Rectal smooth muscle tissue (tissue), 1 donor: ENCODE data around the gene MACROD2.

Source experiments
- H3K27ac ChIP-seq: one replicate; pipeline ENCODE4 v1.7.0; 2013; ENCODE audit warnings: low read depth, low read length, inconsistent platforms
- H3K27me3 ChIP-seq: one replicate; pipeline ENCODE4 v1.7.0; 2013; ENCODE audit warnings: low read length; ENCODE audit not compliant: control insufficient read depth, insufficient read depth
- H3K36me3 ChIP-seq: one replicate; pipeline ENCODE4 v1.7.0; 2013; ENCODE audit warnings: low read length; ENCODE audit not compliant: control insufficient read depth, insufficient read depth
- H3K4me1 ChIP-seq: one replicate; pipeline ENCODE4 v1.7.0; 2013; ENCODE audit warnings: low read length; ENCODE audit not compliant: control insufficient read depth, insufficient read depth
- H3K4me3 ChIP-seq: one replicate; pipeline ENCODE4 v1.7.0; 2013; ENCODE audit warnings: low read length
- H3K9ac ChIP-seq: one replicate; pipeline ENCODE4 v1.7.0; 2013; ENCODE audit warnings: low read length

Gene MACROD2

DNA sequence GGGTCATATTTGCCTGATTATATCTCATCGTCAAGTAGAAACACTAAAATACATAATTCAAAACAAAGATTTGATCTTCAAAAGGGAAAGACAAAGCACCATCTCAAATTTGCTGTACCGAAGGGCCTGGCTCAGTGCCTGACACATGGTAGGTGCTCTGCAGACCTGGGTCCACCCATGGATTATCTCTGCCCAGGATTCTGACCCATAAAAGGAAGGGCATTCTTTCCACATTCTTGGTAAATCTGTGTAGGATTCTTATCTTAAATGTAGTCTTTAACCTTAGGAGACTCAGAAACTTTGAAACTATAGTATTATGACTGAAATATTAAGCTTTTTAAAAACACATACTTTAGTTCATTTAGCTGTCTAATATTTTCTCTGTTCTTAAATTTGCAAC lies 616.2 kb downstream of the MACROD2 start:
- Histone ChIP-seq H3K27me3 (no peaks in the 10 kb centered on the region), H3K4me1 (no peaks in the 10 kb centered on the region), H3K27ac (no peak overlapping the region), H3K36me3 (no peaks in the 10 kb centered on the region), H3K9ac (no peak overlapping the region), H3K4me3 (no peak overlapping the region)

DNA sequence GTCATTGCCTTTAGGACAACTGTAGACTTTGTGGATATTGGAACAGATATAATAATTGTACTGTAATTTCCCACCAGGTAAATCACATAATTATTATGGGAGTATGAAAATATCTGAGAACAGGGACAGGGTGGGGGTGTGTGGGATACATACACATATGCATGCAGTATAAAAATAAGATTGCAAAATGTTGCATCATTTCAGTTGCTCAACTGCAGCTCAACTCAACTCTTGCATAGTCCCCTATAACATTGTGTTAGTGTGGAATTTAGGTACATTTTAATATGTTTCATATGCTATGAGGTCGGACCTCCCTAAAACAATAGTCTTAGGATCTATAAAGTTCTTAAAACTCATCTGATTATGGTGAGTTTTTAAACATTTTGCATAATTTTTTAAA lies 617.1 kb downstream of the MACROD2 start:
- Histone ChIP-seq H3K4me3 (no peak overlapping the region), H3K4me1 (no peaks in the 10 kb centered on the region)

DNA sequence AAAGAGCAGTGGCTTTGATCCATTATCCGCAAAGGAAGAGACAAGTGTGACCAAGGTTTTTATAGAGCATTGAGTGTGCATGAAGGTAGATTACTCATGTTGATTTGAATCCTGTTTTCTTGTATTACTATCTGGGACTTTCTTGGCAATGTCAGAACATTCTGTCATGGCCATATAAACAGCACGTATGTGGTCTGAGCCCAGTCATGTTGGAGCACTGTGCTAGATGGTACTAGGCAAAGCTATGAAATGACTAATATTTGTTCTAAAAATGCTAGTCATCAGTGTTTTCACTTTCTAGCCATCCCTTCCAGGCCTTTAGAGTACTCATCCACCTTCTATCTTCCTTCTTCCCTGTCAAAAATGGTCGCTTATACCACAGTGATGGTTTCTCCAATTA lies 620.7 kb downstream of the MACROD2 start:
- no peak overlapping the region for H3K4me3 ChIP-seq
- no peaks in the 10 kb centered on the region for H3K4me1 ChIP-seq
- H3K36me3 ChIP-seq = no peaks in the 10 kb centered on the region
- H3K9ac ChIP-seq = no peak overlapping the region
- no peak overlapping the region for H3K27ac ChIP-seq
- H3K27me3 ChIP-seq = no peaks in the 10 kb centered on the region

More for the DNA sequence above, 617.1 kb downstream of the MACROD2 start:
- Histone ChIP-seq H3K27ac (no peak overlapping the region), H3K9ac (no peak overlapping the region), H3K36me3 (no peaks in the 10 kb centered on the region), H3K27me3 (no peaks in the 10 kb centered on the region)

DNA sequence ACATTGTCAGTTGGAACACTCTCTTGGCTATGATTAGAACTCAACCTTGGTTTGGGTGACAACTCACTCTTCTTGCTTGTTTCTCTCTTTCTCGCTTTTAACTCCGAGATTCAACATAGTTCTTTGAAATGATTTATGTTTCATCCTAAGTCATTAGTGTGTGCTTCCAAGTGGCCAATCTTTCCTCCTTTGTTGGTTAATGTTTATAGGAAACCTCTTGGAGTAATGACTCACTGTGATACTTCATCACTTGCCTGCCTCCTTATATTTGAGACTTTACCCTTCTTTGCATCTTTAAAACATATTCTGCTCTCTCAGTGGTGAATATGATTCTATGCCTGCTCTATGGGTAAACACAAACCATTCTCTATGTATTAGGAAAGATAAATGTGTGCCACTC lies 621.8 kb downstream of the MACROD2 start:
- Histone ChIP-seq H3K4me1 (no peaks in the 10 kb centered on the region), H3K27ac (no peak overlapping the region), H3K9ac (no peak overlapping the region)

DNA sequence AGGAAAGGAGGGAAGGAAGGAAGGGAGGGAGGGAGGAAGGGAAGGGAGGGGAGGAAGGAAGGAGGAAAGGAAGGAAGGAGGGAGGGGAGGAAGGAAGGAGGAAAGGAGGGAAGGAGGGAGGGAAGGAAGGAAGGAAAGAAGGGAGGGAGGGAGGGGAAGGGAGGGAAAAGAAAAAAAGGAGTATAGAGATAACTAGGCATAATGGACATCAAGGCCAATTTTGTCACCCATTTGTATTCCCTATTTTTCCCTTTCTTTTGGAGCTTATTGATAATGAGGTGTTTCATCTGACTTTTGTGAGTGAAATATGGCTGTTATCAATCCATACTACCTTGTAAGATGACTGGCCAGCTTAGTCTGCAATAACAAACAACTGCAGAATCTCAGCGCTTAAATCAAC lies 624.1 kb downstream of the MACROD2 start:
- no peaks in the 10 kb centered on the region for H3K4me1 ChIP-seq
- no peak overlapping the region for H3K4me3 ChIP-seq
- H3K27me3 ChIP-seq = no peaks in the 10 kb centered on the region
- H3K27ac ChIP-seq = no peak overlapping the region
- no peaks in the 10 kb centered on the region for H3K36me3 ChIP-seq
- H3K9ac ChIP-seq = no peak overlapping the region

More for the DNA sequence above, 621.8 kb downstream of the MACROD2 start:
- Histone ChIP-seq H3K27me3 (no peaks in the 10 kb centered on the region), H3K36me3 (no peaks in the 10 kb centered on the region), H3K4me3 (no peak overlapping the region)

DNA sequence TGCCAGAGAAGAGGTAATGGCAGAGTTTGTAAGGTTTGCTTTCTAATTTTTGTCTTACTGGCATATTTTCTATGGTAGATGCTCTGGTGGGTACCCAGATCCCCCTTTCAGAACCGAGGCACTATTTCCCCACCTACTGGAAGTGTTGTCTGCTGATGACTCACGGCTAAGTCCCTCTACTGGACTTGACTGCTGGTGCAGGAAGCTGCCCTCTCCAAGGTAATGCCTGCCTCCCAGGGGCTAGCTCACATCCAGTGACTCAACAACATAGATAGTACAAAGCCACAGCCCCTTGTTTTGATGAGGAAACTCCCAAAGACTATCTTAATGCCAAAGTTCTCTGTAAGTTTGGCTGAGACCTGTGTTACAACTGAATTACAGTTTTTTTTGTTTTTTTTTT lies 627.5 kb downstream of the MACROD2 start:
- Histone ChIP-seq H3K27me3 (no peaks in the 10 kb centered on the region), H3K27ac (no peak overlapping the region), H3K9ac (no peak overlapping the region), H3K4me3 (no peak overlapping the region), H3K36me3 (no peaks in the 10 kb centered on the region), H3K4me1 (no peaks in the 10 kb centered on the region)

DNA sequence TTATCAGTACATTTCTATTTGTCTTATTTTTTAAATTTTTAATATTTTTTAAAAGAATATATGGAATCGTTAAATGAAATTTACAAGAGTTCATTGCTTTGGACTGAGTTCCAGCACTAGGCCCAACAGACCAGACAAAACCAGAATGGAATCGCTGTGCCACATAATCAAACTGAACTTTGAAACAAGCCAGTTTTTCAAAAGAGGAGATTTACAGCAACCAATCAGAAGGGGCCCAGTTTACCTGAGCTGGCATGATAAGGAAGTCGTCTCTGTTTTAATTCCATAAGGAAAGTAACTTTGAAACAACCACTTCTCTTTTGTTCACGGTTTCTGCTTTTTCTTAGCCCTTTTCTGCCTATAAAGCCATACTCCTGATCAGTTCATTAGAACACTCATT lies 635.7 kb downstream of the MACROD2 start:
- Histone ChIP-seq H3K9ac (no peak overlapping the region), H3K4me3 (no peak overlapping the region), H3K4me1 (no peaks in the 10 kb centered on the region), H3K27me3 (no peaks in the 10 kb centered on the region), H3K36me3 (no peaks in the 10 kb centered on the region), H3K27ac (no peak overlapping the region)

DNA sequence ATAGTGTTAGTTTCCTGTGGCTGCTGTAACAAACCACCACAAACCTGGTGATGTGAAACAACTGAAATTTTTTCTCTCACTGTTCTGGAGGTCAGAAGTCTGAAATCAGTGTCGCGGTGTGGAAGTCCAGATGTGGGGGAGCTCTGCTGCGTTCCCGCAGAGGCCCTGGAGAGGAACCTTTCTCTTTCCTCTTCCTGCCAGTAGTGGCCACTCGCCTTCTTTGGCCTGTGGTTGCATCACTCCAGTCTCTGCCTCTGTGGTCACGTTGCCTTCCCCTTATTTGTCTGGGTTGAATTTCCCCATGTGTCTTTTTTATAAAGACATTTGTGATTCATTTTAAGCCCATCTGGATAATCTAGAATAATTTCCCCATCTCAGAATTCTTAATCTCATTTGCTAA lies 637.6 kb downstream of the MACROD2 start:
- Histone ChIP-seq H3K4me1 (no peaks in the 10 kb centered on the region), H3K36me3 (no peaks in the 10 kb centered on the region), H3K4me3 (no peak overlapping the region), H3K27ac (no peak overlapping the region), H3K9ac (no peak overlapping the region), H3K27me3 (no peaks in the 10 kb centered on the region)

DNA sequence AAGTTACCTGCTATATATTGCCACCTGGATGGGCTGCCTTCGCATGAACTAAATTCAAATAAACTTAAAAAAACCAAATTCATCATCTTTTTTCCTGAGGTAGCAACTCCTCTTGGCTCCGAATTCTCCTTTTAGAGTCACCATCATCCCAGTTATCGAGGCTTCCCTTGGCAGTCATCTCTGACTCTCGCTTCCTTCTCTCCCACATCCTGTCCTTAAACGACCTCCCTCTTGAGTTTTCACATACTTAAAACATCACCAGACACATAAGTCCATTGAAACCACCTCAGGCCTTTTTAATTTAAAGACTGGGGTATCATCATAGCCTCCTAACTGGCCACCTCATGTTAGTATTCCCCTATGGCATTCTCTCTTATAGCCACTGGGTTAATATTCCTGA lies 638.2 kb downstream of the MACROD2 start:
- Histone ChIP-seq H3K27me3 (no peaks in the 10 kb centered on the region), H3K36me3 (no peaks in the 10 kb centered on the region)

DNA sequence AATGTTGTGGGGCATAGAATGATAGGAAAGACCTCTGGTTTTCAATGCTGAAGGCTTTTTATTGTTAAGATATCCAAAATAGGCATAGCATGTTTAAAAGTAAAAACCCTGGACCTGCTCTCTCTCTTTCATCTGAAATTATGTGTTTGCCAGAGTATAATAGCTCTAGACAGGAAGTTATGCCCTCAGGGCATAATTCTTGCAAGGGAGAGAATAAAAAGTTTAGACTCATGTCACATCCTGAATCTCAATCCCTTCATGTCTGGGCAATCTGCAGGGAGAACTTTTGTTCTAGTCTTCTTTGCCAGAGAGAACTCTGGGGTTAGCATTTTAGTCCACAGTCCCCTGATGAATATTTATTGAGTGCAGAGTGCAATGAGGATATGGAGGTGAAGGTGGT lies 639.3 kb downstream of the MACROD2 start:
- no peak overlapping the region for H3K9ac ChIP-seq
- H3K27me3 ChIP-seq = no peaks in the 10 kb centered on the region
- no peak overlapping the region for H3K27ac ChIP-seq
- no peaks in the 10 kb centered on the region for H3K36me3 ChIP-seq
- no peaks in the 10 kb centered on the region for H3K4me1 ChIP-seq
- no peak overlapping the region for H3K4me3 ChIP-seq

More for the DNA sequence above, 638.2 kb downstream of the MACROD2 start:
- H3K4me3 ChIP-seq = no peak overlapping the region
- no peak overlapping the region for H3K9ac ChIP-seq
- no peak overlapping the region for H3K27ac ChIP-seq
- no peaks in the 10 kb centered on the region for H3K4me1 ChIP-seq

DNA sequence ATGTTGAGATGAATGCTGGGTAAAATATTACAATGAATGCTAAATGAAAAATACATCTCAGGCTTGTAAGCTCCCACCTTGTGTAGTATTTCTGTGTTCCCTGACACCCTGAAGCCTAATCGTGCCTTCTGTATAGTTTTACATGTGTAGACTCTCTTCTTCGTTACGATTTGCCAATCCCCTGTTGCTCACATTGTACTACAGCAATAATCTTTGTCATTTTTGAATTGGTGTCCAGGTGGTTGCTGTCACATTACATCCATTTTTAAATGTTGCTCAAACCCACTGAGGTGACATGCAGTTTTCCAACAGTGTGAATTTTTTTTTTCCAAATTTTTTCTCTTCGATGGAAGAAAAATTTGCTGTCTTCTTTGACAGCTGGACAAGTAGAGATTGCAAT lies 642.1 kb downstream of the MACROD2 start:
- Histone ChIP-seq H3K27me3 (no peaks in the 10 kb centered on the region), H3K27ac (no peak overlapping the region), H3K4me3 (no peak overlapping the region), H3K4me1 (no peaks in the 10 kb centered on the region), H3K9ac (no peak overlapping the region), H3K36me3 (no peaks in the 10 kb centered on the region)

DNA sequence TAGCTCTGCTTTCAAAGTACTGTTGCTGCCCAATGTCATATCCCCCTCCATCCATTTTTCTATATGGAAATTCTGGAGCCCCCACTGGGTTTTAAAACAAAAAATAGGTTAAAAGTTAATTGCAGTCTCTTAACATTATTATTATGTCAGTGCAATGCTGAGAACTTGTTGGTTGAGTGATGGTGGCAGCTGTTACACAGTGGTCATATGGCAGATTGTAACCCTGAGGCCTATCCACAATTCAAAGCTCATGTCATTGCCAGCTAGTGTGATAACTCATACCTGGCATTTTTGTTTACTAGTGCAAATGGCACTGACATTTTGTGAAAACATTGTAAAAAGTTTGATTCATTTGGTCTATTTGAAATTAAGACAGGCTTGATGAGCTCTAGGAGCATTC lies 647.8 kb downstream of the MACROD2 start:
- H3K36me3 ChIP-seq = no peaks in the 10 kb centered on the region

DNA sequence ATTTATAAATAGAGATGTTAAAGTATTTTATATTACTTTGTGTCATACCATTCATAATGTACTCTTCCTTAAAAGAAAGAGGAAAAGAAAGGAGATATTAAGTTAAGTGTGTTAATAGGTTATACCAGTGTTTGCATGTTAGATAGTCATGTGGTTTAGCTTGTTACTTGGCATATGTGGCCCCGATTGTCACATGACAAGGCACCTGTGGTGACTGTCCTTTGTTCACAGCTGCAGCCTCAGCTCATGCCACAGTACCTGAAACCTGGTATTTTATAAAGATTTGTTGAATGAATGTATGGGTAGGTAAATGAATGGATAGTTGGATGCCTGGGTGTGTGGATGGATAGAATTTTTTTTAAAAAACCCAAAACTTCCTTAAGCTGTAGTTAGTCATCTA lies 648.2 kb downstream of the MACROD2 start:
- Histone ChIP-seq H3K36me3 (no peaks in the 10 kb centered on the region), H3K9ac (no peak overlapping the region), H3K27me3 (no peaks in the 10 kb centered on the region), H3K4me3 (no peak overlapping the region), H3K4me1 (no peaks in the 10 kb centered on the region), H3K27ac (no peak overlapping the region)

More for the DNA sequence above, 647.8 kb downstream of the MACROD2 start:
- H3K27ac ChIP-seq = no peak overlapping the region
- H3K4me1 ChIP-seq = no peaks in the 10 kb centered on the region
- H3K9ac ChIP-seq = no peak overlapping the region
- no peaks in the 10 kb centered on the region for H3K27me3 ChIP-seq
- no peak overlapping the region for H3K4me3 ChIP-seq
